Daoy (cell line): Measurements from ENCODE around the gene MAEA. TPM values are rescaled to one million over a fixed set of nuclear protein-coding genes. Genes with fewer than 3 reads are reported as not detected.

Experiments
- DNase-seq: peaks from one replicate; pipeline ENCODE4 v3.0.0-alpha.2; 2015; ENCODE audit warnings: low read depth
- total RNA-seq: library from RNA; depleted of rRNA; stranded (reverse); fragments of >200 nt; shearing (Covaris generic); gene quantifications from 2 replicates; pipeline ENCODE4 v1.2.3, GENCODE V29; 2014

Gene MAEA
- total RNA-seq, 1 experiment from 2014 or later = 68.7 TPM

DNA sequence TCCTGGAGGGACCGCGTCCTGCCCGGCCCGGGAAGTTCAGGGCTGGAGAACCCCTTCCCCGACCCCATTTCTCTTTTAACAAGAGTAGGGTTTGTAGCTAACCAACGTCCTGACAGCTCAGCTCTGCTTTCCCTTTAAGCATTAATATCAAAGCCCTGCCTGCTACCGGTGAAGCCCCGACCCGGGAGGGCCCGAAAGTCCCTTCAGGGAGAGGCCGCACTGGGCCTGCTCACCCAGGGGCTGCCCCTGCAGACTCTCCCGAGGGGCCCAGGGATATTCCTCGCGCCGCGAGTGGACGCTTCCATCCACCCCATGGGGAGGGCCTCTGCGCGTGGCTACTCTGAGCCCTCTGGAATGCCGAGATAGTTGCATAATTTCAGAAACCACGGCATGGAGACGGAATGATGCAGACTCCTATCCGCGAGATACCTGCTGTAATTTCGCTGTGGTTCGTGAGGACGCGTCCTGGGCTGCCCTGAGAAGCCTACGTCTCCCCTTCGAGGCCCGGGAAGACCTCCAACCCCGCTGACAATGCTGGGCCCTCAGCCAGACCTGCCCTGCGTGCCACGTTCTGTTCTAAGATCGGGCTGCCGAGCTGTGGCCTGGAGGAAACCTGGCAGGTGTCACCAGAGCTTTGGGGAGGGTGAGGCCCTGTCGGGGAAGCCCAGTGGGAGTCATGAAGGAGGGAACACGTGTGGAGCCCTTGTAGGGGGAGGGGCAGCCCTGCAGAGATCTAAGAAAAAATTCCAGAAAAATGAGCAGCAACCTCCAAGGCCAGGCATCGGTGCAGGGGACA, 39.8 kb upstream of the MAEA start:
- no peak for DNase-seq

DNA sequence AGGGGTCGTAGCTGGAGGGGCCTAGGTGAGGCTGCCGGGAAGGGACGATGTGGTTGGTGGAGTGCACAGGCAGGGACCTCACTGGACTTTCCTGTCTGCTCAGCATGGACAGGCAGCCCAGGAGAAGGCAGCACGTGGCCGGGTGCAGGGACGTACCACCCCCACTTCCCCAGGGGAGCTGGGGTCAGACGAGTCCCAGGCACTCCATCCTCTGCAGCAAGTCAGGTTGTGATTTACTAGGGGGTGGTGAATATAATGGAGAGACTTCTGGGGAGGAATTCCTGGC, 39.2 kb upstream of the MAEA start:
- DNase-seq = no peak

GRCh38 chr4:1250921-1251772, 38.5 kb upstream of the MAEA start:
- DNase-seq = no peak

DNA sequence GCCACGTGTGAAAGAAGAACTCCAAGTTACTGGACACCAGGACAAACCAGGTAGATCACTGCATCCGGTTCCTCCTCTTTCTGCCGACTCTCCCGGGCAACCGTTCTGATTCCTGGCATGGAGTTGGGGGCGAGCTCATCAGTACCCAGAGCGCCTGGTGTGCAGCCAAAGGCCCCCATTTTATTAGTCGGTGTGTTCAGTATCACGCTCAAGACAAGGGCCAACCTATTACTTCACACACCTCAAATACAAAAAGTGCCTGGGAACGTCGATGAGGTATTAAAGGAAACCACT, 38.0 kb upstream of the MAEA start:
- DNase-seq = no peak

DNA sequence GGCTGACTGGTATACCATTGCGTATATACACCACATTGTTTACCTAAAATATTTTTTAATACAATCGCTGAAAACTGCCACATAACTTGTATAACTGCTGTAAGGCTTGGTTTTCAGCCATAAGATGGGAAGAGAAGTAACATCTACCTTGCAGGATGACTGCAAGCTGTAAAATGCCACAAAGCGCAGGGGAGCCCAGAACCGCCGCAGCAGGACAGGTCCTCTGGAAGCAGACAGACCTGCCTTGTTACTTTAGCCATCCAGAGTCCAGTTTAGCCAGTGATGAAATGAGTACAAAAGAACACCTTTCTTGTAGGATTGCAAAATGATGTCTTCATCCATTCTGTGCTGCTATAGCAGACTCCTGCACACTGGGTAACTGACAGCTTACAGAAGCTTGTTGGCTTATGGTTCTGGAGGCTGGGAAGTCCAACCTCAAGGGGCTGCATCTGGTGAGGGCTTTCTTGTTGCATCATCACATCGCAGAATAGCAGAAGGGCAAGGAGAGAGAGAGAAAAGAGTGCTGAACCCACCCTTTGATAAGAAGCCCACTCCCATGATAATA, 36.7 kb upstream of the MAEA start:
- no peak for DNase-seq

DNA sequence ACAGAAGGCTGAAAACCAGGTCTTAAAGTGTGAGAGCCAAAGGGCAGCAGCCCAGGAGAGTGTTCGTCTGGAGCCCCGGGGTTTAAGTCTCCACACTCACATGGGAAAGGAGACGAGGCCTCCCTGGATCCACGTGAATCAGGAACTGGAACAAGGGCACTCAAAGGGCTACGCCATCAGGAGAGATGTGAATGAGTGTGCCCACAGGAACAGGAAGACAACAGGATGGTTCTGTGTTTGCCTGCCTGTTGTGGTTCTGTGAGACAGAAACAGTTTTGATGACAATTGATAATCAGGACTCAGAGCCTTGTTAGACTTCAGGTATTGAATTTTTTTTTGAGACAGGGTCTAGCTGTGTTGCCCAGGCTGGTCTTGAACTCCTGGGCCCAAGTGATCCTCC, 35.9 kb upstream of the MAEA start:
- no peak for DNase-seq

- DNase-seq = no peak
Observed at GRCh38 chr4:1255151-1255550, 34.5 kb upstream of the MAEA start.

GRCh38 chr4:1255699-1256098, 34.0 kb upstream of the MAEA start:
- no peak for DNase-seq

GRCh38 chr4:1258457-1258856, 31.2 kb upstream of the MAEA start:
- no peak for DNase-seq

GRCh38 chr4:1259966-1260365, 29.7 kb upstream of the MAEA start:
- DNase-seq = no peak

DNA sequence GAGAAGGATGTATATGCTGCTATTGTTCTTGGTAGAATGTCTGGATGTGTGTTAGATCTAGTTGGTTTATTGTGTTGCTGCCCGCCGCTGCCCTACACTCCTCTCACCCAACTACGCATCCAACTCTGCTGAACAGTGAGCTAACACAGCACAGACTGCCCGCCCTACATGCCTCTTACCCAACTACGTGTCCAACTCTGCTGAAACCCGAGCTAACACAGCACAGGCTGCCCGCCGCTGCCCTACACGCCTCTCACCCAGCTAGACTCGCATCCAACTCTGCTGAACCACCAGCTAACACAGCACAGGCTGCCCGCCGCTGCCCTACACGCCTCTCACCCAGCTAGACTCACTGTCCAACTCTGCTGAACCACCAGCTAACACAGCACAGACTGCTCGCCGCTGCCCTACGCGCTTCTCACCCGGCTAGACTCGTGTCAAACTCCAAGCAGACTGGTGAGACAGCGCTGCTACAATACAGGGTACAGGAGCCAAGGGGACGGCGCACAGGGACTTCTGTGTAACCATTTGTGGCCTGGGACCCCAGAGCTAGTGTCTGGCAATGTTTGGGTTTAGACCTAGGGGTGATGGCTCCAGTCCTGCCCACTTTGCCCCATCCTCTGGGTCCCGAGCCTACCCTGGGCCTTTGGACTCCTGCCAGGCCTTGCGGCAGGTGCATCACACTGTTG, 29.1 kb upstream of the MAEA start:
- no peak for DNase-seq

DNA sequence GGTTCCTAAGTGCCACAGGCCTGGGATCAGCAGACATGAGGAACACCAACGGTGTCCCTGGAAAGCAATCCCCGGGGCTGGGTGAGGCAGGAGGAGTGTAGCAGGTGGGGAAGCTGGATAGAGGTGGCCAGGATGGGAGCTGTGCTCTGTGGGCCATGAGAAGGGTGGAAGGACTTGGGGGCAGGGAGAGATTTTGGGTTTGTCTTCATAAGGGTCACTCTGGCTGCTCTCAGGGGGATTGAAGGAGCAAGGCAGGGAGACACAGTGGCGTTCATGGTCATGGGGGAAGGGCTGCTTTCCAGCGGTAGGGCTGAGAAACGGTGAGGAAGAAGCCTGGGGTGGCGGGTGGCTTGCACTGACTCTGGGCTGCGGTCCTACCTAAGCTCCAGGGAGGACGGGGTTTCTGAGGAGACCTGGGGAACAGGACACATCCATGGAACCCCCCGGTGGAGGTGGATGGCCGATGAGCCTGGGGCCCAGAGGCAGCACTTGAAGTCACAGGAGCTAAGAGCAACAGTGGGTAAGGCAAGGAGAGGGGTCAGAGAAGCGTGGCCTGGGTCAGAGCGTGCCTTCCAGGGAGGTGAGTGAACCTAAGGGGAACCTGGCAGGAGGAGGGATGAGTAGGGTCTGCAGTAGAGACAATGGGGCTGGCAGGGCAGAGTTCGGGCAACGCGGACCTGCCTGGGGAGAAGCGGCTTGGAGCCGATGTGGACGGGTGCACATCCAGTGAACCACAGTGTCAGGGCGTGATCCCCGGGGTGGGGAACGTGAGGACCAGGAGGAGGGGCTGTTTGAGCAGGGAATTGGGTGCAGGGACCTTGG, 28.4 kb upstream of the MAEA start:
- no peak for DNase-seq

GRCh38 chr4:1264942-1265341, 24.7 kb upstream of the MAEA start:
- no peak for DNase-seq

- DNase-seq = no peak
Observed at GRCh38 chr4:1265351-1265750, 24.3 kb upstream of the MAEA start.

GRCh38 chr4:1266881-1267763, 22.6 kb upstream of the MAEA start:
- DNase-seq = no peak

GRCh38 chr4:1269209-1269608, 20.5 kb upstream of the MAEA start:
- DNase-seq = no peak

GRCh38 chr4:1271686-1272085, 18.0 kb upstream of the MAEA start:
- no peak for DNase-seq

DNA sequence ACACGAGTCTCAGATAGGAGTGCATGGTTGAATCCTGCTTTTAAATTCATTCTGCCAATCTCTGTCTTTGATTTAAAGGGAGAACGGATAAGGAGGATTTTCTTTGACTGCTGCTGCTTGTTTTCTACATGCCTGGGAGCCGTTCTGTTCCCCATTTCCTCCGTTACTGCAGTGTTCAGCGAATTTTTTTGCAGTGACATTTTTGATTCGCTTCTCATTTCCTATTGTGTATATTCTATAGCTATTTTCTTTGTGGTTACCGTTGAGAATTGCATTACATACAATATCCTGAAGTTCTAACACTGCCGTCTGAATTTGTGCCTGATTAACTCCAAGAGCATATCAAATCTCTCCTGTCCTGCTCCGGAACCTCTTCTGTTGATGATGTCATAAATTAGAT, 14.8 kb upstream of the MAEA start:
- no peak for DNase-seq

DNA sequence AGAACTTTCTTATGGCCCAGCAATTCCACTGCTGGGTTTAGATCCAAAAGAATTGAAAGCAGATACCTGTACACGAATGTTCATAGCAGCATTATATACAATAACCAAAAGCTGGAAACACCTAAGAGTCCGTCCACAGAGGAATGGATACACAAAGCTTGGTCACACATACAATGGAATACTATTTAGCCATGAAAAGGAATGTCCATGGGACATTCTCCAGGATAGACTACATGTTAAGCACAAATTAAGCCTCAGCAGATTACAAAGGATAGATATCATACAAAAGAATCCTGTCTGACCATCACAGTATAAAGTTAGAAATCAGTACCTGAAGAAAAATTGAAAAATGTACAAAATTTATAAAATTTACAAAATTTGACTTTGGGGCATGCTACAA, 12.7 kb upstream of the MAEA start:
- DNase-seq = no peak
